SK-N-SH (cell line): ENCODE measurements around the gene ATM. TPM values are rescaled to one million over a fixed set of nuclear protein-coding genes. Genes with fewer than 3 reads are reported as not detected.

Source experiments
- CTCF ChIA-PET: fragments of 300-600, 350-600 bp; formaldehyde crosslinking; extraction: SDS; loops from one replicate; lab custom pipeline; 2021; lab: Yijun Ruan, JAX
- POLR2A ChIA-PET: fragments of 350-600 bp; sonication (Branson Sonifier 250); formaldehyde crosslinking; extraction: SDS; loops from one replicate; lab custom pipeline; 2020; ENCODE audit warnings: antibody characterized with exemption, inconsistent platforms; lab: Yijun Ruan, JAX
- DNase-seq: peaks from one replicate; pipeline ENCODE4 v3.0.0; 2012
- H2AFZ ChIP-seq: fragments of 200-600 bp; sonication (generic); 2 replicates; pipeline ENCODE4 v1.8.1; 2016; ENCODE audit warnings: antibody characterized with exemption, mild to moderate bottlenecking, low read depth
- H3F3A ChIP-seq: fragments of 200-600 bp; sonication (generic); replicated peaks from 2 replicates; pipeline ENCODE3; 2016; ENCODE audit warnings: antibody characterized with exemption, mild to moderate bottlenecking; ENCODE audit not compliant: insufficient read depth
- H3K27ac ChIP-seq, 2 experiments: fragments of 200-500 bp in 1 of 2; fragments of 200-600 bp in 1 of 2; sonication (Bioruptor generic) in 1 of 2; sonication (generic), shearing (Covaris generic) in 1 of 2; 2 replicates each; pipeline versions ENCODE4 v1.5.1 to v1.6.1; 2014 to 2016; ENCODE audit warnings: low read depth in 2 of 2, inconsistent platforms in 1 of 2, low read length in 1 of 2, mild to moderate bottlenecking in 1 of 2, mixed read lengths in 1 of 2
- H3K27me3 ChIP-seq: fragments of 200-600 bp; sonication (generic), shearing (Covaris generic); 2 replicates; pipeline ENCODE4 v1.6.1; 2016; ENCODE audit warnings: mixed run types; ENCODE audit not compliant: insufficient read depth
- H3K36me3 ChIP-seq, 2 experiments: fragments of 200-500 bp in 1 of 2; fragments of 200-600 bp in 1 of 2; sonication (Bioruptor generic) in 1 of 2; sonication (generic) in 1 of 2; replicated peaks in 1 of 2; 2 replicates each; pipeline versions ENCODE3 to v1.5.1; 2014 to 2016; ENCODE audit warnings: low read length in 1 of 2, mild to moderate bottlenecking in 1 of 2; ENCODE audit not compliant: insufficient read depth in 2 of 2, control insufficient read depth in 1 of 2
- H3K4me1 ChIP-seq, 2 experiments: fragments of 200-500 bp in 1 of 2; fragments of 200-600 bp in 1 of 2; sonication (Bioruptor generic) in 1 of 2; sonication (generic), shearing (Covaris generic) in 1 of 2; 2 replicates each; pipeline versions ENCODE4 v1.5.1 to v1.6.1; 2014 to 2016; ENCODE audit warnings: low read depth in 1 of 2, low read length in 1 of 2, mixed run types in 1 of 2; ENCODE audit not compliant: insufficient read depth in 2 of 2, control insufficient read depth in 1 of 2
- H3K4me2 ChIP-seq: fragments of 200-600 bp; sonication (generic), shearing (Covaris generic); 2 replicates; pipeline ENCODE4 v1.6.1; 2017; ENCODE audit warnings: mixed run types
- H3K4me3 ChIP-seq, 2 experiments: fragments of 200-500 bp in 1 of 2; fragments of 200-600 bp in 1 of 2; sonication (Bioruptor generic) in 1 of 2; sonication (generic), shearing (Covaris generic) in 1 of 2; 2 replicates each; pipeline versions ENCODE4 v1.5.1 to v1.8.1; 2014 to 2016; ENCODE audit warnings: low read depth in 2 of 2, inconsistent platforms in 1 of 2, low read length in 1 of 2, mild to moderate bottlenecking in 1 of 2, mixed read lengths in 1 of 2, moderate library complexity in 1 of 2
- H3K79me2 ChIP-seq: fragments of 200-600 bp; sonication (generic); 2 replicates; pipeline ENCODE4 v1.8.1; 2017; ENCODE audit warnings: mild to moderate bottlenecking; ENCODE audit not compliant: insufficient read depth
- H3K9ac ChIP-seq: fragments of 200-600 bp; sonication (generic); 2 replicates; pipeline ENCODE4 v1.6.1; 2017; ENCODE audit warnings: mixed run types
- H3K9me2 ChIP-seq: fragments of 200-600 bp; sonication (generic); 2 replicates; pipeline ENCODE4 v1.6.1; 2017; ENCODE audit warnings: mixed run types
- H3K9me3 ChIP-seq: fragments of 200-600 bp; sonication (generic); 2 replicates; pipeline ENCODE4 v1.6.1; 2017; ENCODE audit warnings: mixed run types, mild to moderate bottlenecking, moderate library complexity
- H4K20me1 ChIP-seq: fragments of 200-600 bp; sonication (generic); 2 replicates; pipeline ENCODE4 v1.6.1; 2017; ENCODE audit warnings: mild to moderate bottlenecking, mixed run types; ENCODE audit not compliant: insufficient read depth
- CHD2 ChIP-seq: fragments of 150-350 bp; IDR thresholded peaks from 2 replicates; pipeline ENCODE4 v1.6.1; 2018; ENCODE audit warnings: low read length; ENCODE audit not compliant: partially characterized antibody
- ELF1 ChIP-seq: IDR thresholded peaks from 2 replicates; pipeline ENCODE4 v1.4.0; 2012
- EP300 ChIP-seq, 2 experiments: IDR thresholded peaks; 2 replicates each; pipeline versions ENCODE4 v1.4.0 to v1.6.1; 2012; ENCODE audit warnings: borderline replicate concordance in 1 of 2, low read depth in 1 of 2, low read length in 1 of 2
- FOSL2 ChIP-seq: IDR thresholded peaks from 2 replicates; pipeline ENCODE4 v1.4.0; 2012; ENCODE audit warnings: low read depth, mild to moderate bottlenecking, moderate library complexity, borderline replicate concordance
- FOXJ3 ChIP-seq: sonication (generic); formaldehyde crosslinking; IDR thresholded peaks from 2 replicates; pipeline ENCODE4 v1.5.1; 2020; ENCODE audit warnings: mild to moderate bottlenecking, missing genetic modification reagents
- GABPA ChIP-seq: IDR thresholded peaks from 2 replicates; pipeline ENCODE4 v1.4.0; 2012; ENCODE audit warnings: low read depth, mild to moderate bottlenecking
- JUND ChIP-seq: IDR thresholded peaks from 2 replicates; pipeline ENCODE4 v1.4.0; 2012
- MXI1 ChIP-seq: IDR thresholded peaks from 2 replicates; pipeline ENCODE4 v1.6.1; 2012; ENCODE audit warnings: mild to moderate bottlenecking, low read depth, low read length, improper control_type of control experiment
- NFIC ChIP-seq: IDR thresholded peaks from 2 replicates; pipeline ENCODE4 v1.4.0; 2012; ENCODE audit warnings: borderline replicate concordance
- POLR2AphosphoS5 ChIP-seq: IDR thresholded peaks from 2 replicates; pipeline ENCODE4 v1.6.1; 2012; ENCODE audit warnings: low read depth, low read length
- RXRA ChIP-seq: IDR thresholded peaks from 2 replicates; pipeline ENCODE4 v1.4.0; 2012; ENCODE audit warnings: low read depth, mild to moderate bottlenecking, borderline replicate concordance
- SIN3A ChIP-seq: IDR thresholded peaks from 2 replicates; pipeline ENCODE4 v1.6.1; 2012; ENCODE audit warnings: low read depth, mild to moderate bottlenecking, low read length, moderate library complexity, borderline replicate concordance
- SMC3 ChIP-seq: IDR thresholded peaks from 2 replicates; pipeline ENCODE4 v1.6.1; 2012; ENCODE audit warnings: low read depth, low read length, improper control_type of control experiment
- TEAD4 ChIP-seq: IDR thresholded peaks from 2 replicates; pipeline ENCODE4 v1.4.0; 2012; ENCODE audit warnings: mild to moderate bottlenecking, borderline replicate concordance; ENCODE audit not compliant: insufficient read depth
- WGBS: methylation state at CpG from one replicate; pipeline ENCODE4 v1.1.6; 2017; ENCODE audit warnings: low lambda C conversion rate; 5-methylcytosine and 5-hydroxymethylcytosine counted together
- polyA plus RNA-seq, 3 experiments: library from polyadenylated mRNA; depleted of rRNA; stranded (reverse); fragments of >200 nt; gene quantifications; 2 replicates each; pipeline ENCODE4 v1.2.3, GENCODE V29; 2012
- TF ChIP-seq, protein P1 (sequence below): IDR thresholded peaks from 2 replicates; pipeline ENCODE4; 2012
- TF ChIP-seq, protein P2 (sequence below): fragments of 150-350 bp; IDR thresholded peaks from 2 replicates; pipeline ENCODE4 v1.6.1; 2017; ENCODE audit warnings: antibody characterized with exemption, low read length, low read depth, borderline replicate concordance
- TF ChIP-seq, protein P3 (sequence below): IDR thresholded peaks from 2 replicates; pipeline ENCODE4 v1.4.0; 2012; ENCODE audit warnings: low read depth, borderline replicate concordance
- TF ChIP-seq, protein P4 (sequence below): fragments of 150-350 bp; IDR thresholded peaks from 2 replicates; pipeline ENCODE4 v1.6.1; 2016; ENCODE audit warnings: mild to moderate bottlenecking, low read depth, low read length

The ATM gene
- polyA plus RNA-seq, 1 of the 3 experiments (the other 2 are of a cell fraction) = 14.1 TPM

DNA sequence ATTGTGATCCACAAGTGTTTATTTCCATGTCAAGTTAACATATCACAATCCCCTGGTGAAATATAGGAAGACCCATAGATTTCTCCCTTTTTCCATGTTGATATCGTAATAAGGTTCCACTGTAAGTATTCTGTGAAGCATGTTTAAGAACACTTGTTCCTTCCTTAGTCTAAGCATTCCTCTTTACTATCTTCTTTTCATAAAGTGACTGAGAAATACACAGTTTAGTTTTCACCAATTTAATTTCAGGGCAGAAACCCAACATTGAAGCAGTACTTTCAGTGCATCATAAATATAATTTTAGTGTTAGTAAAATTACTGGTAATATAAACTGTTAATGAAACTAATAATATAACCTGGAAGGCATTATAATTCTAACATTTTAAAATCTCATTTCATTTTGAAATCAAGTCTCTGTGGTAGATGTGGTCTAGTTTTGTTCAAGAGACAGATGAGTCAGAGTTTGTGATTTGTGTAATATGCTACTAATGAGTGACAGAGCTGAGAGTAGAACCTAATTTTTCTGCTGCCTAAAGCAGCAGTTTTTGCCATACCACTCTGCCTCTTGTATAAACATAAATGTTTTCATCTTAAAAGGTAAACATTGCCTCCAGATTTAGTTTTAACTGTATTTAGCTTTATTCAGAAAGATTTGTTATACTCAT lies 79.4 kb downstream of the ATM start:
- Histone ChIP-seq H3K9me2 (no peaks in the 10 kb centered on the region), H2AFZ (no peak overlapping the region), H3K4me3 (no peak overlapping the region), H3K9ac (no peak overlapping the region), H3K27ac (no peak overlapping the region), H3K27me3 (no peaks in the 10 kb centered on the region), H3K4me2 (no peak overlapping the region), H3K4me1 (no peaks in the 10 kb centered on the region; a peak in 1 of 4 replicates), H3K9me3 (no peaks in the 10 kb centered on the region), H3K79me2 (no peaks in the 10 kb centered on the region), H4K20me1 (no peaks in the 10 kb centered on the region), H3K36me3 (peaks cover 77% of the 10 kb centered on the region in 2 experiments), H3F3A (peaks cover 4% of the 10 kb centered on the region)
- CTCF ChIA-PET = interaction anchor here (1.0 kb wide), 1 partner anchor 25 kb away, joined by 3 read pairs; no protein-coding TSS in a partner anchor
- no peak for DNase-seq
- POLR2A ChIA-PET = no interaction called here
- TF ChIP-seq JUND = 0 out of 2 replicates have a peak, but pooled peaks have one; percentile 25
- TF ChIP-seq, protein P1, sequence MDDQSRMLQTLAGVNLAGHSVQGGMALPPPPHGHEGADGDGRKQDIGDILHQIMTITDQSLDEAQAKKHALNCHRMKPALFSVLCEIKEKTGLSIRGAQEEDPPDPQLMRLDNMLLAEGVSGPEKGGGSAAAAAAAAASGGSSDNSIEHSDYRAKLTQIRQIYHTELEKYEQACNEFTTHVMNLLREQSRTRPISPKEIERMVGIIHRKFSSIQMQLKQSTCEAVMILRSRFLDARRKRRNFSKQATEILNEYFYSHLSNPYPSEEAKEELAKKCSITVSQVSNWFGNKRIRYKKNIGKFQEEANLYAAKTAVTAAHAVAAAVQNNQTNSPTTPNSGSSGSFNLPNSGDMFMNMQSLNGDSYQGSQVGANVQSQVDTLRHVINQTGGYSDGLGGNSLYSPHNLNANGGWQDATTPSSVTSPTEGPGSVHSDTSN = peak; percentile 56
- no peak for TF ChIP-seq SMC3
- TF ChIP-seq, protein P2, sequence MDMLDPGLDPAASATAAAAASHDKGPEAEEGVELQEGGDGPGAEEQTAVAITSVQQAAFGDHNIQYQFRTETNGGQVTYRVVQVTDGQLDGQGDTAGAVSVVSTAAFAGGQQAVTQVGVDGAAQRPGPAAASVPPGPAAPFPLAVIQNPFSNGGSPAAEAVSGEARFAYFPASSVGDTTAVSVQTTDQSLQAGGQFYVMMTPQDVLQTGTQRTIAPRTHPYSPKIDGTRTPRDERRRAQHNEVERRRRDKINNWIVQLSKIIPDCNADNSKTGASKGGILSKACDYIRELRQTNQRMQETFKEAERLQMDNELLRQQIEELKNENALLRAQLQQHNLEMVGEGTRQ = no peak
- TF ChIP-seq FOSL2 = peak; percentile 37; the same call in 1 of the 2 replicates
- 95% methylated on average over 1 of the region's 1 CpG for WGBS

DNA sequence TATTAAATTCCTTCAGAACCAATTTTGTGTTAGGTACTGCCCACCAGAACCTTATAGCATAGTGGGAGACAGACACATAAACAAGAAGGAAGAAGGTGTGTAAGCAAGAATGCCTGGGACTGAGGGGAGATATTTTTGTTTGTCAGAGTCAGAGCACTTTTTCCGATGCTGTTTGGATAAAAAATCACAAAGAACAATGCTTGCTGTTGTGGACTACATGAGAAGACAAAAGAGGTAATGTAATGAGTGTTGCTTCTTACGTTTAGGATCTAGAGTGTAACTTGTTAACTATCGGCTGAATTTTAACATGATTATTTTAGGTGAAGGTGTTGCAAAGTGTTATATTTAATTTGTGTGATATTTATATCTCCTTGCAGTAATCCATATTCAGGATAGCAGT lies 84.9 kb downstream of the ATM start:
- POLR2A ChIA-PET = no interaction called here
- Histone ChIP-seq H3K79me2 (no peaks in the 10 kb centered on the region), H2AFZ (no peak overlapping the region), H3K27ac (no peak overlapping the region), H3K9me2 (no peaks in the 10 kb centered on the region), H3K4me2 (no peak overlapping the region), H3K9me3 (no peaks in the 10 kb centered on the region), H3F3A (no peaks in the 10 kb centered on the region), H3K9ac (no peak overlapping the region), H3K36me3 (peaks cover 65 to 72% of the 10 kb centered on the region in 2 experiments), H4K20me1 (no peaks in the 10 kb centered on the region), H3K4me1 (no peaks in the 10 kb centered on the region)
- no peak for DNase-seq
- WGBS = 90% methylated on average over 3 of the region's 3 CpGs
- CTCF ChIA-PET = no interaction called here
- TF ChIP-seq ELF1 = no peak
- TF ChIP-seq GABPA = no peak
- no peak for TF ChIP-seq EP300 (IDR thresholded peaks at IDR 0.05; ENCODE audit: borderline replicate concordance in 1 of 2, low read depth in 1 of 2, low read length in 1 of 2)
- TF ChIP-seq, protein P3, sequence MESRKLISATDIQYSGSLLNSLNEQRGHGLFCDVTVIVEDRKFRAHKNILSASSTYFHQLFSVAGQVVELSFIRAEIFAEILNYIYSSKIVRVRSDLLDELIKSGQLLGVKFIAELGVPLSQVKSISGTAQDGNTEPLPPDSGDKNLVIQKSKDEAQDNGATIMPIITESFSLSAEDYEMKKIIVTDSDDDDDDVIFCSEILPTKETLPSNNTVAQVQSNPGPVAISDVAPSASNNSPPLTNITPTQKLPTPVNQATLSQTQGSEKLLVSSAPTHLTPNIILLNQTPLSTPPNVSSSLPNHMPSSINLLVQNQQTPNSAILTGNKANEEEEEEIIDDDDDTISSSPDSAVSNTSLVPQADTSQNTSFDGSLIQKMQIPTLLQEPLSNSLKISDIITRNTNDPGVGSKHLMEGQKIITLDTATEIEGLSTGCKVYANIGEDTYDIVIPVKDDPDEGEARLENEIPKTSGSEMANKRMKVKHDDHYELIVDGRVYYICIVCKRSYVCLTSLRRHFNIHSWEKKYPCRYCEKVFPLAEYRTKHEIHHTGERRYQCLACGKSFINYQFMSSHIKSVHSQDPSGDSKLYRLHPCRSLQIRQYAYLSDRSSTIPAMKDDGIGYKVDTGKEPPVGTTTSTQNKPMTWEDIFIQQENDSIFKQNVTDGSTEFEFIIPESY = no peak
- TF ChIP-seq, protein P4, sequence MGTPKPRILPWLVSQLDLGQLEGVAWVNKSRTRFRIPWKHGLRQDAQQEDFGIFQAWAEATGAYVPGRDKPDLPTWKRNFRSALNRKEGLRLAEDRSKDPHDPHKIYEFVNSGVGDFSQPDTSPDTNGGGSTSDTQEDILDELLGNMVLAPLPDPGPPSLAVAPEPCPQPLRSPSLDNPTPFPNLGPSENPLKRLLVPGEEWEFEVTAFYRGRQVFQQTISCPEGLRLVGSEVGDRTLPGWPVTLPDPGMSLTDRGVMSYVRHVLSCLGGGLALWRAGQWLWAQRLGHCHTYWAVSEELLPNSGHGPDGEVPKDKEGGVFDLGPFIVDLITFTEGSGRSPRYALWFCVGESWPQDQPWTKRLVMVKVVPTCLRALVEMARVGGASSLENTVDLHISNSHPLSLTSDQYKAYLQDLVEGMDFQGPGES = no peak
- no peak for TF ChIP-seq TEAD4
- no peak for TF ChIP-seq SIN3A
- TF ChIP-seq FOXJ3 (CRISPR knock-in tag) = no peak
- TF ChIP-seq POLR2AphosphoS5 = no peak
- TF ChIP-seq, protein P2 = no peak
- no peak for TF ChIP-seq MXI1
- no peak for TF ChIP-seq RXRA
- no peak for TF ChIP-seq NFIC
- TF ChIP-seq CHD2 = no peak
- TF ChIP-seq, all 33 proteins: peak for 0
- Histone ChIP-seq H3K27me3 (no peaks in the 10 kb centered on the region), H3K4me3 (no peak overlapping the region)
